AG04450 (cell line): ENCODE measurements around the gene C11orf21. TPM values are rescaled to one million over a fixed set of nuclear protein-coding genes. Genes with fewer than 3 reads are reported as not detected.

Experiments used
- CTCF ChIA-PET: fragments of 300-600, 350-600 bp; formaldehyde crosslinking; extraction: SDS; loops from one replicate; lab custom pipeline; 2022; ENCODE audit warnings: antibody characterized with exemption, inconsistent platforms; lab: Charles Lee
- POLR2A ChIA-PET: fragments of 350-600 bp; formaldehyde crosslinking; extraction: SDS; loops from one replicate; lab custom pipeline; 2021; ENCODE audit warnings: antibody characterized with exemption, inconsistent platforms; lab: Yijun Ruan, JAX
- DNase-seq: peaks from one replicate; pipeline ENCODE4 v3.0.0-alpha.2; 2011; ENCODE audit warnings: low read depth, low spot score
- H3K27ac ChIP-seq: one replicate; pipeline ENCODE4 v1.5.1; 2012; ENCODE audit warnings: low read depth, low read length, control low read depth
- H3K27me3 ChIP-seq: one replicate; pipeline ENCODE4 v1.6.0; 2012; ENCODE audit warnings: low read length; ENCODE audit not compliant: control insufficient read depth, insufficient read depth
- H3K4me3 ChIP-seq: 2 replicates; pipeline ENCODE4 v1.5.1; 2011; ENCODE audit warnings: mild to moderate bottlenecking, low read depth, low read length, control low read depth
- H3K9me3 ChIP-seq: 2 replicates; pipeline ENCODE4 v1.5.1; 2012; ENCODE audit warnings: low read length; ENCODE audit not compliant: control insufficient read depth, insufficient read depth
- polyA plus RNA-seq: library from polyadenylated mRNA; depleted of rRNA; stranded (reverse); fragments of >200 nt; gene quantifications from 2 replicates; pipeline ENCODE4 v1.2.3, GENCODE V29; 2011
- TF ChIP-seq, protein P1 (sequence below): IDR thresholded peaks from 2 replicates; pipeline ENCODE4 v1.5.1; 2011; ENCODE audit warnings: low read depth, low read length, control low read depth, inconsistent platforms

C11orf21 gene
- polyA plus RNA-seq, 1 experiment, result not detected

DNA sequence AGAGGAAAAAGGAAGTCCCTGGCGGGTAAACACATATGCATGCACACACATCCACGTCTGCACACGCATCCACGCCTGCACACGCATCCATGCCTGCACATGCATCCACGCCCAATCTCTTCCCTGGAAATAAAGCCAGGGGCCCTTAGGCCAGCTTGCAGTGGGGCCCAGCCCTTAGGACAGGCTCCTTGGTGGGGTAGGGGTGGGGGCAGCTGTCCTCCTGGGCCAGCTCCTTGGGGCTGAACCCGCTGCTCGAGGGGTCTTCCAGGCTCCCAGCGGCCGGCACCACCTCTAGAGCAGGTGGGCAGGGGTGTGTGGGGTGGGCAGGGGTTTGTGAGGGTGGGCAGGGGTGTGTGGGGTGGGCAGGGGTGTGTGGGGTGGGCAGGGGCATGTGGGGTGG lies 1.9 kb downstream of the C11orf21 start:
- Histone ChIP-seq H3K27ac (no peak overlapping the region), H3K9me3 (no peaks in the 10 kb centered on the region), H3K4me3 (no peak overlapping the region), H3K27me3 (peaks cover 18% of the 10 kb centered on the region)
- TF ChIP-seq, protein P1, sequence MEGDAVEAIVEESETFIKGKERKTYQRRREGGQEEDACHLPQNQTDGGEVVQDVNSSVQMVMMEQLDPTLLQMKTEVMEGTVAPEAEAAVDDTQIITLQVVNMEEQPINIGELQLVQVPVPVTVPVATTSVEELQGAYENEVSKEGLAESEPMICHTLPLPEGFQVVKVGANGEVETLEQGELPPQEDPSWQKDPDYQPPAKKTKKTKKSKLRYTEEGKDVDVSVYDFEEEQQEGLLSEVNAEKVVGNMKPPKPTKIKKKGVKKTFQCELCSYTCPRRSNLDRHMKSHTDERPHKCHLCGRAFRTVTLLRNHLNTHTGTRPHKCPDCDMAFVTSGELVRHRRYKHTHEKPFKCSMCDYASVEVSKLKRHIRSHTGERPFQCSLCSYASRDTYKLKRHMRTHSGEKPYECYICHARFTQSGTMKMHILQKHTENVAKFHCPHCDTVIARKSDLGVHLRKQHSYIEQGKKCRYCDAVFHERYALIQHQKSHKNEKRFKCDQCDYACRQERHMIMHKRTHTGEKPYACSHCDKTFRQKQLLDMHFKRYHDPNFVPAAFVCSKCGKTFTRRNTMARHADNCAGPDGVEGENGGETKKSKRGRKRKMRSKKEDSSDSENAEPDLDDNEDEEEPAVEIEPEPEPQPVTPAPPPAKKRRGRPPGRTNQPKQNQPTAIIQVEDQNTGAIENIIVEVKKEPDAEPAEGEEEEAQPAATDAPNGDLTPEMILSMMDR, result no peak
- no peak for DNase-seq
- POLR2A ChIA-PET, result no interaction called here
- CTCF ChIA-PET, result interaction anchor here (1.1 kb wide), 1 partner anchor 119 kb away, joined by 4 read pairs; no protein-coding TSS in a partner anchor

DNA sequence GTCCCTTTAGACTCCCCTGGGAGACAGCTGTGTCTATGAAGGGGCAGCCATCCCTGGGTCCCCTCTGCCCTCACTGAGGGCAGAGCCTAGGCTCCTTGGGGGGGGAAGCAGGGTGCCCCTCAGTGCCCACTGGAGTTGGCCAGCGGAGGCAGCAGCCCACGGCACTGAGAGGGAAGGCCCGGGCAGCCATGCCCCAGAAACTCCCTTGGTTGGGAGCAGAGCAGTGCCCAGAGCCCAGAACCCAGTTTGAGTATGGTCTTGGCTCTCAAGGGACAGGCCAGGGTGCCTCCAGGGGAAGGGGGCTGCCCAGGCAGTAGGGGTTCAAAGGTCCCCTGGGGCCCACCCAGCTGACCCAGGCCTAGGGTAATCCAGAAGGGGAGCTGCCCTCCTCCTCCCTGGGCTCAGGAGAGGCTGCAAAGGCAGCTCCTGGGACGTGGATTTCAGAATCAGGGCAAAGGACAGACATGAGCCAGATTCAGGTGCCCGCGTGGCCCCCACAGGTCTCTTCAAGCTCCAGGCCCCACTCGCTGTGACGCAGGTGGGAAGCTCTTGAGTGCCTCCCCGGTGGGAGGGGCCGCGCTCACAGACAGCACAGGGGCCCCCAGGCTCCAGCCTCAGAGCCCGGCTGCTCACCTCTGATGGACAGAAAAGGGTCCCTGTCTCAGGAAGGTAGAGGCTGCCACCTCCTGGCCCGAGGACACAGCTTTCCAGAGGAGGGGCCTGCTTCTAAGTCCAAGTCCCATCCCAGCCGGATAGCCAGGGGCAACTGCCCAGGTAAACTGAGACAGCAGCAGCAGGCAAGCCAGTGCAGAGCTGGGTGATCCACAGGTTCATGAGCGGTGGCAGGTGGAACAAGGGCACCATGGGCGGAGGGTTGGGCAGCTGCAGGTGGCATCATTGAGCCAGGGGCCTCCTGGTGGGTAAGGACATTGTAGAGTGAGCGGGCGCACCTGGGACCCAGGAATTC lies 2.6 kb downstream of the C11orf21 start:
- H3K9me3 ChIP-seq, result no peaks in the 10 kb centered on the region
- CTCF ChIA-PET, result interaction anchor here (1.1 kb wide), 1 partner anchor 120 kb away, joined by 4 read pairs; no protein-coding TSS in a partner anchor
- H3K4me3 ChIP-seq, result no peak overlapping the region
- DNase-seq, result no peak
- TF ChIP-seq, protein P1, result no peak
- peaks cover 18% of the 10 kb centered on the region for H3K27me3 ChIP-seq
- POLR2A ChIA-PET, result no interaction called here
- H3K27ac ChIP-seq, result no peak overlapping the region

GRCh38 chr11:2298131-2298794 lies 3.5 kb downstream of the C11orf21 start:
- DNase-seq, result no peak
- ChIA-PET CTCF (no interaction called here), POLR2A (no interaction called here)
- Histone ChIP-seq H3K4me3 (no peak overlapping the region), H3K27ac (no peak overlapping the region), H3K27me3 (peaks cover 21% of the 10 kb centered on the region), H3K9me3 (no peaks in the 10 kb centered on the region)
- TF ChIP-seq, protein P1, result no peak

- TF ChIP-seq, protein P1, result no peak
- DNase-seq, result no peak
- ChIA-PET POLR2A (interaction anchor here (0.5 kb wide), 1 partner anchor 103 kb away, joined by 3 read pairs; the partner anchor contains the start of gene TSSC4), CTCF (no interaction called here)
- Histone ChIP-seq H3K27me3 (peaks cover 21% of the 10 kb centered on the region), H3K27ac (no peak overlapping the region), H3K9me3 (no peaks in the 10 kb centered on the region), H3K4me3 (no peak overlapping the region)
Observed at GRCh38 chr11:2297623-2298030, 4.1 kb downstream of the C11orf21 start.
